Nephron progenitor cell (in vitro differentiated cells): ENCODE measurements around the gene ZNF354C.

Experiments
- DNase-seq: peaks from one replicate; pipeline ENCODE4 v3.0.0; 2021
- H3K27ac Mint-ChIP-seq: 2 replicates; pipeline ENCODE4 v1.8.0; 2021; ENCODE audit warnings: mild to moderate bottlenecking, moderate library complexity, mixed read lengths
- H3K27me3 Mint-ChIP-seq: 2 replicates; pipeline ENCODE4 v1.8.0; 2021; ENCODE audit warnings: mild to moderate bottlenecking, low read depth, mixed read lengths; ENCODE audit not compliant: poor library complexity
- H3K36me3 Mint-ChIP-seq: 2 replicates; pipeline ENCODE4 v1.8.0; 2021; ENCODE audit warnings: low read depth, mixed read lengths
- H3K4me1 Mint-ChIP-seq: 2 replicates; pipeline ENCODE4 v1.8.0; 2021; ENCODE audit warnings: mixed read lengths
- H3K4me3 Mint-ChIP-seq: 2 replicates; pipeline ENCODE4 v1.8.0; 2021; ENCODE audit warnings: mild to moderate bottlenecking, moderate library complexity, mixed read lengths
- H3K9me3 Mint-ChIP-seq: 2 replicates; pipeline ENCODE4 v1.8.0; 2021; ENCODE audit warnings: mild to moderate bottlenecking, moderate library complexity, mixed read lengths
- TF ChIP-seq, protein P1 (sequence below): fragments of 200-600 bp; sonication (generic); IDR thresholded peaks from 2 replicates; pipeline ENCODE4 v1.5.0; 2021; ENCODE audit warnings: antibody characterized with exemption

The ZNF354C gene

DNA sequence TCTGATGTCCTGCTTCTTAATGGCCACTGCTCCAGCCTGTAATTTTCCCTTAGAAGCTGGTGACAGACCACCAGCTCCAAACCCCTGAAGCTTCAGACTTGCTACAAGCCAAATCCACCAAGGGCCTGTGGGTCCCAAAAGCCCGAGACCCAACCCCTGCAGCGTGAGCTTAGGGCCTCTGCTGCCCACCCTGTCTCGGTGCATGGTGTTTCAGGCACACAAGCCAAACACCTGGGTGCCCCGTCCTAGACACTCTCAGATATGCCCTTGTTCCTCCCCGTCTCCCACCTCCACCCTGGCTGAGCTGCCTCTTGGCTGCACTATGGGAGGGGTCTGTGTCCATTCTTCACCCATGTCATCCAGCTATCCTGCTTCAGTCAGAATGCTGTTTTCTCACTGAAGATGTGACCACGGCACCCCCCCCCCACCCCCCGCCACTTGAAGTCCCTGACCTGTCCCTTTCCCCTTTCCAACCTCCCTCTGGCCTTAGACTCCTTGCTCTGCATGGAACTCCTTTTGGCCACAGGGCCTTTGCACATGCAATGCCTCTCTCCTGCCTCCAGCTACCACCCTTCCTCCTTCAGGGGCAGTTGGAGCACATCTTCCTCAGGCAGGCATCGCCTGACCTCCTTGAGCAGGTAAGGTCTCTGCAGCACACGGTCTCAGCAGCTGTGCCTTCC is 55.8 kb downstream of the ZNF354C start:
- H3K36me3 Mint-ChIP-seq = peaks cover 6% of the 10 kb centered on the region
- no peak for DNase-seq
- H3K27ac Mint-ChIP-seq = no peak overlapping the region

DNA sequence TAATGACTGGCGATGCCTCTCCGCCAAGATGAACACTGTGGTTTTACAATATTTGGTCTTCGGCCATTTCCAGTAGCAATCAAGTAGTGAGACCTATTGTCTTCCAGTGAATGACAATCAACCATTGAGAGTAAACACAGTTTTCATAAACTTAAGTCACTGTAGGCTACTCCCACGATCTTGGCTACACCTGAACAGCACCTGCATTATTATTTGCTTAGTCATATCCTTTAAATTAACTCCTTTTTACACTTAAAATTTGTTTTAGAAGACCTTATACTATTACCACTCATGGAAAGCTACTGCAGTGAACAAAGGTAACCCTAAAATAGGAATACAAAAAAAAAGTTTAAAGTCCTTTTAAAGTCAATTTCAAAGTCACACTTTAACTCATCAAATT is 58.2 kb downstream of the ZNF354C start:
- Mint-ChIP-seq H3K9me3 (peaks cover 80% of the 10 kb centered on the region), H3K36me3 (peaks cover 6% of the 10 kb centered on the region), H3K27ac (no peak overlapping the region), H3K27me3 (peaks cover 16% of the 10 kb centered on the region), H3K4me1 (no peaks in the 10 kb centered on the region), H3K4me3 (no peak overlapping the region)
- TF ChIP-seq, protein P1, sequence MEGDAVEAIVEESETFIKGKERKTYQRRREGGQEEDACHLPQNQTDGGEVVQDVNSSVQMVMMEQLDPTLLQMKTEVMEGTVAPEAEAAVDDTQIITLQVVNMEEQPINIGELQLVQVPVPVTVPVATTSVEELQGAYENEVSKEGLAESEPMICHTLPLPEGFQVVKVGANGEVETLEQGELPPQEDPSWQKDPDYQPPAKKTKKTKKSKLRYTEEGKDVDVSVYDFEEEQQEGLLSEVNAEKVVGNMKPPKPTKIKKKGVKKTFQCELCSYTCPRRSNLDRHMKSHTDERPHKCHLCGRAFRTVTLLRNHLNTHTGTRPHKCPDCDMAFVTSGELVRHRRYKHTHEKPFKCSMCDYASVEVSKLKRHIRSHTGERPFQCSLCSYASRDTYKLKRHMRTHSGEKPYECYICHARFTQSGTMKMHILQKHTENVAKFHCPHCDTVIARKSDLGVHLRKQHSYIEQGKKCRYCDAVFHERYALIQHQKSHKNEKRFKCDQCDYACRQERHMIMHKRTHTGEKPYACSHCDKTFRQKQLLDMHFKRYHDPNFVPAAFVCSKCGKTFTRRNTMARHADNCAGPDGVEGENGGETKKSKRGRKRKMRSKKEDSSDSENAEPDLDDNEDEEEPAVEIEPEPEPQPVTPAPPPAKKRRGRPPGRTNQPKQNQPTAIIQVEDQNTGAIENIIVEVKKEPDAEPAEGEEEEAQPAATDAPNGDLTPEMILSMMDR = no peak
- DNase-seq = no peak

More for the DNA sequence above, 55.8 kb downstream of the ZNF354C start:
- Mint-ChIP-seq H3K27me3 (peaks cover 16% of the 10 kb centered on the region), H3K4me3 (no peak overlapping the region), H3K9me3 (peaks cover 88% of the 10 kb centered on the region), H3K4me1 (no peaks in the 10 kb centered on the region)
- TF ChIP-seq, protein P1 = no peak

DNA sequence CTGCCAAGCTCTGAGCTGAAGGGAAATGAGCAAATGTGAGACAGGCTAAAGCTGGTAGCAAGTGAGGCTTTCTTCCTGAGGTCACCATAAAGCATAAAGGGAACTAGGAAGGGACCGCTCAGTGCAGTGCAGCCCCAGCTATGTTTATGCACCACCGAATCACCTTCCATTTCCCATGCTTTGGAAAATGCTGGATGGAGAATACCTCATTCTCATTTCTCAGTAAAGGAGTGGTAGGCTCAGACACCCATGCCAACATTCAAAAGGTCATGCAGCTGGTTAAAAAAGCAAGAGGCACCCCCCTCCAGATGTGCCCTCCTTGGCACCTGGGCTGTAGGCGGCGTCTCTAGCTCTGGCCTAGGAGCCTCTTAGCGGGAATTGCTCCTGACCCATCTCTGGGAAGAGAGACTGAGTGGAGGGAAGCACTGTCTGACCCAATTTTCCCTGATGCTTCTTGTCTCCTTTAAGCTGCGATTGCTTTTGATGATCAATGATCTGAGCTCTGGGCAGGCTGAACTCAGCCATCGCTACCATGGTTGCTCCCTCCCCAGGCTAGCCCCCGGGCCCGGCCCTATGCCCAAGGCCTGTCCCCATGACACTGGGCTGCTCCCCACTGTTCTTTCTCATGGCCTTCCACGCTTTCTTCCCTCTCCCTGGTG is 58.7 kb downstream of the ZNF354C start:
- TF ChIP-seq, protein P1 = no peak
- Mint-ChIP-seq H3K27me3 (peaks cover 16% of the 10 kb centered on the region), H3K4me3 (no peak overlapping the region), H3K36me3 (peaks cover 6% of the 10 kb centered on the region), H3K4me1 (no peaks in the 10 kb centered on the region), H3K27ac (no peak overlapping the region), H3K9me3 (peaks cover 80% of the 10 kb centered on the region)
- DNase-seq = no peak

DNA sequence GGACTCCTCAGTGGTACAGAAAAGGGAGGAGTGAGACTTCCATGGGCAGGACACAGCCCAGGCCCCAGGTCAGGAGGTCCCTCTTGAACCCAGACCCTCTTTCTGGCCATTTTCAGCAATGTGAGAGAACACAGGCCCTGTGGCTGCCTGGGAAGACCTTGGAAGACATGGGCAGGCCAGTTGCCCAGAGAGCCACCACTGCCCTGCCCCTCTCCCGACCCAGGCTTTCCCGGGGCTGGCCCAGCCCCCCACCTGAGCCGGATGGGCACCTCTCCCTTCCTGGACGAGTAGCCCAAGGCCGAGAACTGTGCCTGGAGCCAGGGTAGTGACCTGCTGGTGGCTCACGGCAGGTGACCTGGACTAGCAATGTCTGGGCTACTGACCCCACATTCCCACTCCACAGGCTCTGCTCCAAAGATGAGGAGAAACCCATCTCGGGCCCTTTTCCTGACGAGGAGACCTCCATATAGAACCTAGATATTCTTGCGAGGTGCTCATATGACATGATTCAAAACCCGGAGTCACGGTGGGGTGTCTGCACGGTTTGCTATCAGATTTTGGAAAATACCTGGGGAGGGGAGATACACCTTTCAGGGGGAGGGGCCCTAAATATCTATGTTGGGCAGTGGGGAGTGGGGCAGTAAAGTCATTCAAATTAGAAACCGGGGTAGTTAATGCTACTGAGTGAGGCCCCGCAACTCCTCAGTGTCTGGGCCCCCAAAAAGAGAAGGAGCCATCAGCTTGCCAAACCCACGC is 59.4 kb downstream of the ZNF354C start:
- H3K36me3 Mint-ChIP-seq = peaks cover 6% of the 10 kb centered on the region
- no peaks in the 10 kb centered on the region for H3K4me1 Mint-ChIP-seq
- TF ChIP-seq, protein P1 = no peak
- H3K4me3 Mint-ChIP-seq = no peak overlapping the region
- H3K9me3 Mint-ChIP-seq = peaks cover 80% of the 10 kb centered on the region
- DNase-seq = no peak
- peaks cover 16% of the 10 kb centered on the region for H3K27me3 Mint-ChIP-seq
- H3K27ac Mint-ChIP-seq = no peak overlapping the region

DNA sequence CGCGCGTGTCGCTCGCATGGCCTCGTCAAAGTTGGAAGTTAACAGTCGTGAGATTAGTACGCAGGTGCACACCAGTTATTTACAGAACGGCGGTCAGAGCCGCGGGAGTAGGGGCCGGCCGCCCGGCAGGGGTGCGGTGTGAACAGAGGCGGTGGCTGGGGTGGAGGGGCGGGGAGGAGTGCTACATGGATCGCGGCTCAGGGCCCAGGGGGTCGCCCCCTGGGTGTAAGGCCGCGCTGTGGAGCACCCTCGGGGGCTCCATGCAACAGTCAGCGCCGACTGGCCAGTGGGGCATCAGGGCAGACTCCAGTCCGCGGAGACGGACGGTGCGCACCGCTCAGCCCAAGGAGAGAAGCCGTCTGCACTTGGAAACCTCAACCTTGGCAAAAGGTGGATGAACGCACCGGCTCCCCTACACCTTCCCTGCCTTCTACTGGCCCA is 60.3 kb downstream of the ZNF354C start:
- no peak overlapping the region for H3K27ac Mint-ChIP-seq
- H3K36me3 Mint-ChIP-seq = peaks cover 9% of the 10 kb centered on the region
- no peak for DNase-seq
- peaks cover 10% of the 10 kb centered on the region for H3K27me3 Mint-ChIP-seq
- H3K4me1 Mint-ChIP-seq = no peaks in the 10 kb centered on the region
- peaks cover 76% of the 10 kb centered on the region for H3K9me3 Mint-ChIP-seq
- TF ChIP-seq, protein P1 = no peak
- H3K4me3 Mint-ChIP-seq = no peak overlapping the region
